RWPE2 (cell line): ENCODE results near the gene CELF2.

ENCODE experiments used
- ATAC-seq: fragments of 200-7000 bp; cut with Tn5 transposase; 3 replicates; pipeline ENCODE4 v1.9.1; 2021; ENCODE audit warnings: low read depth
- DNase-seq: peaks from one replicate; pipeline ENCODE4 v3.0.0-alpha.2; 2020; ENCODE audit warnings: low spot score
- H3K27ac ChIP-seq: fragments of 450-650 bp; 2 replicates; pipeline ENCODE4 v1.5.1; 2017; ENCODE audit warnings: mild to moderate bottlenecking; ENCODE audit not compliant: poor library complexity, severe bottlenecking
- H3K27me3 ChIP-seq: fragments of 250-450 bp; sonication (Bioruptor Pico); 2 replicates; pipeline ENCODE4 v1.5.1; 2021; ENCODE audit warnings: mild to moderate bottlenecking, moderate library complexity; ENCODE audit not compliant: insufficient read depth, poor library complexity, severe bottlenecking
- H3K36me3 ChIP-seq: fragments of 250-450 bp; sonication (Bioruptor Pico); 2 replicates; pipeline ENCODE4 v1.5.1; 2020; ENCODE audit warnings: low read depth, mild to moderate bottlenecking, moderate library complexity
- H3K4me1 ChIP-seq: fragments of 250-450 bp; sonication (Bioruptor Pico); 2 replicates; pipeline ENCODE4 v1.5.1; 2021; ENCODE audit warnings: mild to moderate bottlenecking, moderate library complexity; ENCODE audit not compliant: insufficient read depth, poor library complexity, severe bottlenecking
- H3K4me3 ChIP-seq: fragments of 250-450 bp; sonication (Bioruptor Pico); 2 replicates; pipeline ENCODE4 v1.5.1; 2021; ENCODE audit warnings: mild to moderate bottlenecking, moderate library complexity; ENCODE audit not compliant: severe bottlenecking
- H3K9me3 ChIP-seq: fragments of 250-450 bp; sonication (Bioruptor Pico); 2 replicates; pipeline ENCODE4 v1.5.1; 2021; ENCODE audit warnings: mild to moderate bottlenecking, moderate library complexity; ENCODE audit not compliant: severe bottlenecking
- TF ChIP-seq, protein P1 (sequence below): fragments of 450-650 bp; IDR thresholded peaks from one replicate; pipeline ENCODE4 v1.5.1; 2017; ENCODE audit warnings: mild to moderate bottlenecking, moderate library complexity; ENCODE audit not compliant: poor library complexity, severe bottlenecking

CELF2 gene

DNA sequence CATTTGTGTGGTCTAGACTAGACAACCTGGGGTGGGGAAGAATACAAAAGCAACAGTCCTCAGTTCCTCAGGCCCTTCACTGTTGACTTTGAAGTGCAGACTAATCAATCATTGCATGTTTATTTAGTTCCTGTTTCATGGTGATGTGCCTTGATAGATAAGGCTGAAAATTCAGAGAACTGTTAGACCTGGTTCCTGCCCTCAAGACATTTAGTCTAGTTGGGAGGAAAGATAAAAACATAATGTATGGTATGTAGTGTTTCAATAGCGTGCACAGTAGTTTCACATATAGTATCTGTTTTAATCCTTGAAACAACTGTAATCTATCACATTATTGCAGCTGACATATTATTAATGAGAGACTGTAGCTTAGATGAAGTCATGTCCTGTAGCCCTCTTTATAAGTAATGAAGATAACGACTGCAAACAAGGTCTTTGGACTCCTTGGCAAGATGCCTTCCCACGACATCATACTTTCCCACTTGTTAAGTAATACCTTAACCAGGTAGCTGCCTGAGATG lies 124.0 kb downstream of the CELF2 start:
- DNase-seq (no peak), ATAC-seq (no peak)
- Histone ChIP-seq H3K27ac (no peak overlapping the region), H3K36me3 (no peaks in the 10 kb centered on the region), H3K9me3 (no peaks in the 10 kb centered on the region), H3K4me3 (no peak overlapping the region), H3K27me3 (no peaks in the 10 kb centered on the region), H3K4me1 (no peaks in the 10 kb centered on the region)
- TF ChIP-seq, protein P1, sequence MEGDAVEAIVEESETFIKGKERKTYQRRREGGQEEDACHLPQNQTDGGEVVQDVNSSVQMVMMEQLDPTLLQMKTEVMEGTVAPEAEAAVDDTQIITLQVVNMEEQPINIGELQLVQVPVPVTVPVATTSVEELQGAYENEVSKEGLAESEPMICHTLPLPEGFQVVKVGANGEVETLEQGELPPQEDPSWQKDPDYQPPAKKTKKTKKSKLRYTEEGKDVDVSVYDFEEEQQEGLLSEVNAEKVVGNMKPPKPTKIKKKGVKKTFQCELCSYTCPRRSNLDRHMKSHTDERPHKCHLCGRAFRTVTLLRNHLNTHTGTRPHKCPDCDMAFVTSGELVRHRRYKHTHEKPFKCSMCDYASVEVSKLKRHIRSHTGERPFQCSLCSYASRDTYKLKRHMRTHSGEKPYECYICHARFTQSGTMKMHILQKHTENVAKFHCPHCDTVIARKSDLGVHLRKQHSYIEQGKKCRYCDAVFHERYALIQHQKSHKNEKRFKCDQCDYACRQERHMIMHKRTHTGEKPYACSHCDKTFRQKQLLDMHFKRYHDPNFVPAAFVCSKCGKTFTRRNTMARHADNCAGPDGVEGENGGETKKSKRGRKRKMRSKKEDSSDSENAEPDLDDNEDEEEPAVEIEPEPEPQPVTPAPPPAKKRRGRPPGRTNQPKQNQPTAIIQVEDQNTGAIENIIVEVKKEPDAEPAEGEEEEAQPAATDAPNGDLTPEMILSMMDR = no peak

DNA sequence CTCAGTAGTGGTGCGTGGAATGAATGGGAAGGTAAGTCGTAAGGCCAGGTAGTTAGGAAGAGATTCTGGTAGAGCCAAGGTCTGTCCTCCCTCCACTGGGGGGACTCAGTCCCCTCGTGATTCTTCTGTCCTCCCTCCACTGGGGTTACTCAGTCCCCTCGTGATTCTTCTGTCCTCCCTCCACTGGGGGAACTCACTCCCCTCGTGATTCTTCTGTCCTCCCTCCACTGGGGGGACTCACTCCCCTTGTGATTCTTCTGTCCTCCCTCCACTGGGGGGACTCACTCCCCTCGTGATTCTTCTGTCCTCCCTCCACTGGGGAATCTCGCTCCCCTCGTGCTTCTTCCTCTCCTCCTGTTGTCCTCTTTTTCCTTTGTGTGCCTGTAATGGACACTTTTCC lies 125.1 kb downstream of the CELF2 start:
- no peaks in the 10 kb centered on the region for H3K36me3 ChIP-seq
- ATAC-seq (no peak), DNase-seq (no peak)
- no peaks in the 10 kb centered on the region for H3K27me3 ChIP-seq
- no peak overlapping the region for H3K4me3 ChIP-seq
- TF ChIP-seq, protein P1 = no peak
- H3K4me1 ChIP-seq = no peaks in the 10 kb centered on the region
- no peaks in the 10 kb centered on the region for H3K9me3 ChIP-seq
- no peak overlapping the region for H3K27ac ChIP-seq

DNA sequence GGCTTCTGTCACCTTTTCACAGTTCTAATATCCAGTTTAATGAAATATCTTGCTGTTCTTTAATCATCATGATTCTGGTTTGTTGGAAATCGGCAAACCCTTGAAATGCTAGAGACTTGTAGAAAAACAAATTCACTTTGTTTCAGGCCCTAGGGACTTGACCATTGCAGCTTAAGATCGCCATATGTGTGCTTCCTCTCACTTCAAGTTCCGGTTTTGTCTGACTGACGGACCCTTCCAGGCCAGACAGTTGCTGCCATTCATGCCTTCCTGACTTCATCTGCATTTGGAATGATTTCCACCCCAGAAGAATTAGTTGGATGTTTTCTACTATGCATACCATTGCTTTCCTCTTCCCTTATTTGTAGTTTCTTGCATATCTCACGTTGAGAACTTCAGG lies 125.6 kb downstream of the CELF2 start:
- H3K4me1 ChIP-seq = no peaks in the 10 kb centered on the region
- no peaks in the 10 kb centered on the region for H3K9me3 ChIP-seq
- H3K36me3 ChIP-seq = no peaks in the 10 kb centered on the region
- no peak for ATAC-seq
- no peak overlapping the region for H3K27ac ChIP-seq
- no peak overlapping the region for H3K4me3 ChIP-seq
- TF ChIP-seq, protein P1 = no peak
- DNase-seq = no peak
- H3K27me3 ChIP-seq = no peaks in the 10 kb centered on the region

- H3K27ac ChIP-seq = no peak overlapping the region
- no peak overlapping the region for H3K4me3 ChIP-seq
- ATAC-seq = no peak
- DNase-seq = no peak
- no peaks in the 10 kb centered on the region for H3K9me3 ChIP-seq
- H3K4me1 ChIP-seq = no peaks in the 10 kb centered on the region
- TF ChIP-seq, protein P1 = no peak
- H3K36me3 ChIP-seq = no peaks in the 10 kb centered on the region
- H3K27me3 ChIP-seq = no peaks in the 10 kb centered on the region
Measured at GRCh38 chr10:11144626-11145494, 127.2 kb downstream of the CELF2 start.

DNA sequence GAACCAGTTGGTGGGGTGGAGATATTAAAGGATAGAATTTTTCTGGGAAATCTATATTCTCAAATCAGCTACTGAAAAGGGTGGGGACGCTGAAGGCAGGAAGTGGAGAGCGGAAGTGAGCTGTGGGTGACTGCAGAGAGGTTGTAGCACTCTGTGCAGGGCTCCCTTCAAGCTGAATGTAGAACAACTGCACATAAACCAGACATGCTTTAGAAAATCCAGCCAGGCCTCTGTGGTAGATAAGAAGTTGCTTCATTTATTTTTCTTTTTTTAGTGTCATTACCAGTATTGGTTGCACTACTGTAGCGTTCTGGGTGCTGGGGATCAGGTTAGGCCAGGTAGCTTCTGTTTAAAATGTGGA lies 127.8 kb downstream of the CELF2 start:
- DNase-seq (no peak), ATAC-seq (no peak)
- H3K9me3 ChIP-seq = no peaks in the 10 kb centered on the region
- H3K4me1 ChIP-seq = no peaks in the 10 kb centered on the region
- H3K27ac ChIP-seq = no peak overlapping the region
- no peaks in the 10 kb centered on the region for H3K27me3 ChIP-seq
- no peaks in the 10 kb centered on the region for H3K36me3 ChIP-seq
- TF ChIP-seq, protein P1 = no peak
- H3K4me3 ChIP-seq = no peak overlapping the region
